Measurements from ENCODE around the gene RPS26. TPM values are rescaled to one million over a fixed set of nuclear protein-coding genes. Genes with fewer than 3 reads are reported as not detected.

The RPS26 gene
- total and polyA plus RNA-seq, 2 of the 13 experiments (the other 11 are each of a cell fraction or from before 2014, with no cell fraction given): 150 to 421 TPM

GRCh38 chr12:56080556-56081138, 38.9 kb downstream of the RPS26 start (continued):
- TF ChIP-seq IRF9 (CRISPR knock-in tag; IDR thresholded peaks at IDR 0.05; ENCODE audit: borderline replicate concordance) (no peak; the same call in 1 of the 2 replicates), AKAP8 (CRISPR knock-in tag; IDR thresholded peaks at IDR 0.05) (peak; percentile 72), SMC3 (IDR thresholded peaks at IDR 0.05; ENCODE audit: low read length) (no peak), ZNF7 (CRISPR knock-in tag; IDR thresholded peaks at IDR 0.05) (no peak), GABPB1 (CRISPR knock-in tag; IDR thresholded peaks at IDR 0.05) (no peak; the same call in none of the 2 replicates), ZNF563 (CRISPR knock-in tag; IDR thresholded peaks at IDR 0.05) (no peak; the same call in 1 of the 2 replicates), ZNF24 (IDR thresholded peaks at IDR 0.05) (no peak), PRDM10 (CRISPR knock-in tag; IDR thresholded peaks at IDR 0.05; ENCODE audit: low read depth) (peak; percentile 93; the same call in 1 of the 2 replicates), MLLT10 (CRISPR knock-in tag; IDR thresholded peaks at IDR 0.05) (no peak), KDM2A (CRISPR knock-in tag; IDR thresholded peaks at IDR 0.05; ENCODE audit: borderline replicate concordance, low read depth) (no peak; the same call in 1 of the 2 replicates), ZNF350 (CRISPR knock-in tag; IDR thresholded peaks at IDR 0.05; ENCODE audit: borderline replicate concordance, low read depth) (no peak; the same call in 1 of the 2 replicates), ZNF343 (CRISPR knock-in tag; IDR thresholded peaks at IDR 0.05) (no peak), ZSCAN21 (CRISPR knock-in tag; IDR thresholded peaks at IDR 0.05; ENCODE audit: borderline replicate concordance) (no peak), FOXM1 (CRISPR knock-in tag; IDR thresholded peaks at IDR 0.05) (no peak), RFXANK (CRISPR knock-in tag; IDR thresholded peaks at IDR 0.05) (no peak), ZNF878 (CRISPR knock-in tag; IDR thresholded peaks at IDR 0.05) (no peak), KDM3A (CRISPR knock-in tag; IDR thresholded peaks at IDR 0.05; ENCODE audit: low read depth) (peak; percentile 85), RERE (CRISPR knock-in tag; IDR thresholded peaks at IDR 0.05; ENCODE audit: low read depth) (0 out of 2 replicates have a peak, but pooled peaks have one; percentile 43), PAWR (CRISPR knock-in tag; IDR thresholded peaks at IDR 0.05; ENCODE audit: borderline replicate concordance) (no peak), ZBTB7A (CRISPR knock-in tag; IDR thresholded peaks at IDR 0.05) (peak; percentile 57; the same call in 1 of the 2 replicates)
